ENCODE measurements around the gene GLYATL3.

Gene GLYATL3

DNA sequence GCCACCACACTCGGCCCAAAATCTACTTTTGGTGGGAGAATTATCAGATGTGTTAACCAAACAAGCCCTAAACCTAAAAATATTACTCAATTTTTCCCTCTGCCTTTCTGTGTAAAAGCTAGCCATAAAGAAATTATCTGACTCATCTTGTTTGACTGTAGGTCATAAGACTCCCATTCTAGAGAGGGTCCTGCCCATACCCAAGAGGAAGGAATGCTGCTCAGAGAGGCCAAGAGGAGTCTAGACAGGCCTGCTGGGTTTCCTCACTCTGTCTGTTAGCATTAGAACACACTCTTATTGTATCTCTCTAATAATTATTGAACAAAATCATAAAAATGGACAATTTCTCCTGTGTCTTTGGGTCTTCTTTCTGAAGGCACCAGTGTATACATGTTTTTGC, 76.9 kb downstream of the GLYATL3 start:
- H3K4me3 ChIP-seq (ENCODE audit: low read depth, low read length) = no peak overlapping the region
- TF ChIP-seq, protein P1, sequence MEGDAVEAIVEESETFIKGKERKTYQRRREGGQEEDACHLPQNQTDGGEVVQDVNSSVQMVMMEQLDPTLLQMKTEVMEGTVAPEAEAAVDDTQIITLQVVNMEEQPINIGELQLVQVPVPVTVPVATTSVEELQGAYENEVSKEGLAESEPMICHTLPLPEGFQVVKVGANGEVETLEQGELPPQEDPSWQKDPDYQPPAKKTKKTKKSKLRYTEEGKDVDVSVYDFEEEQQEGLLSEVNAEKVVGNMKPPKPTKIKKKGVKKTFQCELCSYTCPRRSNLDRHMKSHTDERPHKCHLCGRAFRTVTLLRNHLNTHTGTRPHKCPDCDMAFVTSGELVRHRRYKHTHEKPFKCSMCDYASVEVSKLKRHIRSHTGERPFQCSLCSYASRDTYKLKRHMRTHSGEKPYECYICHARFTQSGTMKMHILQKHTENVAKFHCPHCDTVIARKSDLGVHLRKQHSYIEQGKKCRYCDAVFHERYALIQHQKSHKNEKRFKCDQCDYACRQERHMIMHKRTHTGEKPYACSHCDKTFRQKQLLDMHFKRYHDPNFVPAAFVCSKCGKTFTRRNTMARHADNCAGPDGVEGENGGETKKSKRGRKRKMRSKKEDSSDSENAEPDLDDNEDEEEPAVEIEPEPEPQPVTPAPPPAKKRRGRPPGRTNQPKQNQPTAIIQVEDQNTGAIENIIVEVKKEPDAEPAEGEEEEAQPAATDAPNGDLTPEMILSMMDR (IDR thresholded peaks at IDR 0.05; ENCODE audit: low read depth, low read length, missing control alignments) = no peak
- no peak for DNase-seq (ENCODE audit: low read depth)
